WTC11 (cell line): ENCODE measurements around the gene TMEM121.

ENCODE experiments used
- ATF6 ChIP-seq: sonication (generic); formaldehyde crosslinking; IDR thresholded peaks from 2 replicates; pipeline ENCODE4 v1.8.1; 2023; ENCODE audit warnings: mild to moderate bottlenecking, missing genetic modification reagents
- E2F4 ChIP-seq: sonication (generic); formaldehyde crosslinking; IDR thresholded peaks from 2 replicates; pipeline ENCODE4 v1.8.1; 2022; ENCODE audit warnings: low read depth, mild to moderate bottlenecking, moderate library complexity, missing genetic modification reagents, borderline replicate concordance
- MLX ChIP-seq: sonication (generic); formaldehyde crosslinking; IDR thresholded peaks from 2 replicates; pipeline ENCODE4 v1.8.1; 2023; ENCODE audit warnings: mild to moderate bottlenecking, missing genetic modification reagents, moderate library complexity
- NFYB ChIP-seq: sonication (generic); formaldehyde crosslinking; conservative IDR thresholded peaks from 2 replicates; pipeline ENCODE4 v1.8.0; 2022; ENCODE audit warnings: low read depth, missing genetic modification reagents
- NR1H2 ChIP-seq: sonication (generic); formaldehyde crosslinking; IDR thresholded peaks from 2 replicates; pipeline ENCODE4 v1.9.0; 2021; ENCODE audit warnings: mild to moderate bottlenecking, moderate library complexity, missing genetic modification reagents
- TCF7 ChIP-seq: sonication (generic); formaldehyde crosslinking; IDR thresholded peaks from 2 replicates; pipeline ENCODE4 v1.8.0; 2022; ENCODE audit warnings: mild to moderate bottlenecking, low read depth, missing genetic modification reagents, moderate library complexity
- TP53 ChIP-seq: sonication (generic); formaldehyde crosslinking; IDR thresholded peaks from 2 replicates; pipeline ENCODE4 v1.8.1; 2023; ENCODE audit warnings: mild to moderate bottlenecking, missing genetic modification reagents
- USF1 ChIP-seq: sonication (generic); formaldehyde crosslinking; IDR thresholded peaks from 2 replicates; pipeline ENCODE4 v1.8.0; 2022; ENCODE audit warnings: mild to moderate bottlenecking, missing genetic modification reagents
- TF ChIP-seq, protein P1 (sequence below): fragments of 200-600 bp; IDR thresholded peaks from 2 replicates; pipeline ENCODE4 v1.8.0; 2022; ENCODE audit warnings: antibody characterized with exemption
- TF ChIP-seq, protein P2 (sequence below): sonication (generic); formaldehyde crosslinking; IDR thresholded peaks from 2 replicates; pipeline ENCODE4 v1.8.1; 2023; ENCODE audit warnings: mild to moderate bottlenecking, missing genetic modification reagents, moderate library complexity

- TF ChIP-seq, protein P1, sequence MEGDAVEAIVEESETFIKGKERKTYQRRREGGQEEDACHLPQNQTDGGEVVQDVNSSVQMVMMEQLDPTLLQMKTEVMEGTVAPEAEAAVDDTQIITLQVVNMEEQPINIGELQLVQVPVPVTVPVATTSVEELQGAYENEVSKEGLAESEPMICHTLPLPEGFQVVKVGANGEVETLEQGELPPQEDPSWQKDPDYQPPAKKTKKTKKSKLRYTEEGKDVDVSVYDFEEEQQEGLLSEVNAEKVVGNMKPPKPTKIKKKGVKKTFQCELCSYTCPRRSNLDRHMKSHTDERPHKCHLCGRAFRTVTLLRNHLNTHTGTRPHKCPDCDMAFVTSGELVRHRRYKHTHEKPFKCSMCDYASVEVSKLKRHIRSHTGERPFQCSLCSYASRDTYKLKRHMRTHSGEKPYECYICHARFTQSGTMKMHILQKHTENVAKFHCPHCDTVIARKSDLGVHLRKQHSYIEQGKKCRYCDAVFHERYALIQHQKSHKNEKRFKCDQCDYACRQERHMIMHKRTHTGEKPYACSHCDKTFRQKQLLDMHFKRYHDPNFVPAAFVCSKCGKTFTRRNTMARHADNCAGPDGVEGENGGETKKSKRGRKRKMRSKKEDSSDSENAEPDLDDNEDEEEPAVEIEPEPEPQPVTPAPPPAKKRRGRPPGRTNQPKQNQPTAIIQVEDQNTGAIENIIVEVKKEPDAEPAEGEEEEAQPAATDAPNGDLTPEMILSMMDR = no peak
- TF ChIP-seq TCF7 (no peak), USF1 (CRISPR knock-in tag) (no peak), NFYB (CRISPR knock-in tag) (no peak), NR1H2 (no peak), E2F4 (CRISPR knock-in tag) (no peak), ATF6 (CRISPR knock-in tag) (no peak), TP53 (no peak), MLX (CRISPR knock-in tag) (no peak)
- TF ChIP-seq, protein P2, sequence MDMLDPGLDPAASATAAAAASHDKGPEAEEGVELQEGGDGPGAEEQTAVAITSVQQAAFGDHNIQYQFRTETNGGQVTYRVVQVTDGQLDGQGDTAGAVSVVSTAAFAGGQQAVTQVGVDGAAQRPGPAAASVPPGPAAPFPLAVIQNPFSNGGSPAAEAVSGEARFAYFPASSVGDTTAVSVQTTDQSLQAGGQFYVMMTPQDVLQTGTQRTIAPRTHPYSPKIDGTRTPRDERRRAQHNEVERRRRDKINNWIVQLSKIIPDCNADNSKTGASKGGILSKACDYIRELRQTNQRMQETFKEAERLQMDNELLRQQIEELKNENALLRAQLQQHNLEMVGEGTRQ (CRISPR knock-in tag) = no peak
These were observed 5.7 kb downstream of the TMEM121 start for GRCh38 chr14:105531894-105532623.
